ENCODE results near the gene SEMA5A. TPM values are rescaled to one million over a fixed set of nuclear protein-coding genes. Genes with fewer than 3 reads are reported as not detected.

The SEMA5A gene
- total and polyA plus RNA-seq, 2 of the 8 experiments (the other 6 are each of a cell fraction or from before 2014, with no cell fraction given), result 5.3 to 8.9 TPM

- H3K4ac ChIP-seq (replicated peaks; ENCODE audit: insufficient read length, low read depth, low read length), result no peak overlapping the region
- H2BK20ac ChIP-seq (ENCODE audit: low read length), result no peak overlapping the region
- H3K27me3 ChIP-seq (replicated peaks in 1 of 4; ENCODE audit: control insufficient read depth in 3 of 4, extremely low read depth in 1 of 4, insufficient read depth in 3 of 4, low read length in 3 of 4), result no peaks in the 10 kb centered on the region
- POLR2A ChIA-PET (ENCODE audit: partially characterized antibody), result no interaction called here
- no peak overlapping the region for H3K56ac ChIP-seq (replicated peaks; ENCODE audit: insufficient read length, low read depth, low read length)
- no peaks in the 10 kb centered on the region for H4K20me1 ChIP-seq (replicated peaks in 1 of 2; ENCODE audit: control insufficient read depth in 1 of 2, insufficient read depth in 2 of 2, low read length in 2 of 2)
- no peaks in the 10 kb centered on the region for H3K23me2 ChIP-seq (ENCODE audit: low read depth, low read length)
- H2BK120ac ChIP-seq (replicated peaks; ENCODE audit: low read depth, low read length), result no peak overlapping the region
- H3K23ac ChIP-seq (ENCODE audit: insufficient read length), result no peak overlapping the region
- H3K79me2 ChIP-seq (ENCODE audit: control insufficient read depth in 1 of 2, insufficient read depth in 2 of 2, low read length in 2 of 2), result no peaks in the 10 kb centered on the region
- no peak overlapping the region for H4K8ac ChIP-seq (ENCODE audit: extremely low read depth, insufficient read depth, low read length)
- CTCF ChIA-PET (ENCODE audit: partially characterized antibody), result interaction anchor here (1.1 kb wide), 1 partner anchor 293 kb away, joined by 4 read pairs; no protein-coding TSS in a partner anchor
- DNase-seq (ENCODE audit: low read depth in 1 of 2, low spot score in 2 of 2) (no peak), FAIRE-seq (no peak)
- H3K79me1 ChIP-seq (ENCODE audit: low read depth, low read length), result no peaks in the 10 kb centered on the region
- H2BK5ac ChIP-seq (ENCODE audit: low read depth, low read length), result no peak overlapping the region
- H2AFZ ChIP-seq (ENCODE audit: low read length), result no peak overlapping the region
- no peak overlapping the region for H4K91ac ChIP-seq (replicated peaks; ENCODE audit: insufficient read length, low read length)
- no peak overlapping the region for H2BK12ac ChIP-seq (ENCODE audit: low read depth, low read length)
- no peak overlapping the region for H4K5ac ChIP-seq (ENCODE audit: insufficient read length, low read depth, low read length)
- no peak overlapping the region for H3K4me2 ChIP-seq (ENCODE audit: insufficient read depth in 1 of 2, low read depth in 2 of 2, low read length in 2 of 2)
- H3K4me3 ChIP-seq (ENCODE audit: extremely low read depth in 1 of 4, insufficient read depth in 2 of 4, low read depth in 3 of 4, low read length in 4 of 4), result no peak overlapping the region
- 83% methylated on average over 2 of the region's 2 CpGs; no CpG with 5 or more reads in 1 of the 2 experiments for WGBS, 2 experiments (ENCODE audit: extremely low coverage in 1 of 2, insufficient coverage in 1 of 2, insufficient read length in 1 of 2, insufficient replicate concordance in 2 of 2, low coverage in 1 of 2, low lambda C conversion rate in 2 of 2, missing lambda C conversion rate in 1 of 2)
- H2BK15ac ChIP-seq (ENCODE audit: low read length), result no peak overlapping the region
- no peak overlapping the region for H2AK5ac ChIP-seq (ENCODE audit: low read depth, low read length)
- H3K36me3 ChIP-seq (ENCODE audit: control insufficient read depth in 2 of 4, insufficient read depth in 4 of 4, low read length in 3 of 4), result no peaks in the 10 kb centered on the region
- H3K27ac ChIP-seq (ENCODE audit: low read depth, low read length), result no peak overlapping the region
- H3K9me3 ChIP-seq (ENCODE audit: insufficient read depth in 2 of 2, low read depth in 1 of 2, low read length in 1 of 2), result peaks cover 3 to 7% of the 10 kb centered on the region in 2 experiments; a peak in 1 of 4 replicates
- H3K18ac ChIP-seq (ENCODE audit: extremely low read depth, low read length), result no peak overlapping the region
- H3K4me1 ChIP-seq (replicated peaks in 1 of 4; ENCODE audit: control insufficient read depth in 3 of 4, insufficient read depth in 4 of 4, low read length in 3 of 4), result peaks cover 0 to 3% (median 0%) of the 10 kb centered on the region in 4 experiments; a peak in 2 of 7 replicates
- no peak overlapping the region for H3K14ac ChIP-seq (ENCODE audit: insufficient read length)
- H3K9ac ChIP-seq (replicated peaks in 1 of 4; ENCODE audit: extremely low read depth in 1 of 4, low read depth in 3 of 4, low read length in 3 of 4), result no peak overlapping the region
- TF ChIP-seq RNF2 (IDR thresholded peaks at IDR 0.05; ENCODE audit: borderline replicate concordance, low read depth, low read length, missing control alignments, poor library complexity, severe bottlenecking) (no peak), SIN3A (conservative IDR thresholded peaks at IDR 0.05 in 1 of 2, IDR thresholded peaks at IDR 0.05 in 1 of 2; ENCODE audit: low read depth in 1 of 2, low read length in 2 of 2) (no peak)
Measured at GRCh38 chr5:9201011-9201410, 344.9 kb downstream of the SEMA5A start.

Measured in H1 (cell line).